WTC11 (cell line): Measurements from ENCODE around the gene SLC10A7. TPM values are rescaled to one million over a fixed set of nuclear protein-coding genes. Genes with fewer than 3 reads are reported as not detected.

ENCODE experiments used
- ATAC-seq: fragments of 200-7000 bp; cut with Tn5 transposase; 2 replicates; pipeline ENCODE4 v1.10.0; 2021; ENCODE audit warnings: mild to moderate bottlenecking, moderate library complexity
- Bru-seq: library from RNA; stranded (reverse); fragments of 400-500 nt; gene quantifications from one replicate; lab custom pipeline; 2021; lab: Mats Ljungman, UMichigan
- CTCF ChIA-PET: fragments of 300-600 bp; sonication (Branson Sonifier 250); formaldehyde crosslinking; loops from one replicate; lab custom pipeline; 2021; ENCODE audit warnings: antibody characterized with exemption; lab: Charles Lee
- POLR2A ChIA-PET: fragments of 350-600 bp; sonication (Branson Sonifier 250); formaldehyde crosslinking; loops from one replicate; lab custom pipeline; 2021; ENCODE audit warnings: antibody characterized with exemption; lab: Charles Lee
- DNase-seq: peaks from one replicate; pipeline ENCODE4 v3.0.0; 2021; ENCODE audit warnings: low spot score
- H3K27ac Mint-ChIP-seq: 2 replicates; pipeline ENCODE4 v1.8.0; 2021; ENCODE audit warnings: mixed read lengths
- H3K27me3 Mint-ChIP-seq: 2 replicates; pipeline ENCODE4 v1.8.0; 2021; ENCODE audit warnings: low read depth, mild to moderate bottlenecking, moderate library complexity, mixed read lengths
- H3K36me3 Mint-ChIP-seq: 2 replicates; pipeline ENCODE4 v1.8.0; 2021; ENCODE audit warnings: mixed read lengths
- H3K4me1 Mint-ChIP-seq: 2 replicates; pipeline ENCODE4 v1.8.0; 2022; ENCODE audit warnings: mixed read lengths
- H3K4me3 Mint-ChIP-seq: 2 replicates; pipeline ENCODE4 v1.8.0; 2021; ENCODE audit warnings: mild to moderate bottlenecking, moderate library complexity, mixed read lengths
- H3K9me3 Mint-ChIP-seq: 2 replicates; pipeline ENCODE4 v1.8.0; 2021; ENCODE audit warnings: mixed read lengths
- AR ChIP-seq: fragments of 250-450 bp; sonication (Bioruptor Pico); IDR thresholded peaks from 2 replicates; pipeline ENCODE4 v1.9.0; 2021; ENCODE audit warnings: mild to moderate bottlenecking
- CBFB ChIP-seq: sonication (generic); formaldehyde crosslinking; IDR thresholded peaks from 2 replicates; pipeline ENCODE4 v1.8.1; 2022; ENCODE audit warnings: mild to moderate bottlenecking, low read depth, missing genetic modification reagents
- CREB1 ChIP-seq: sonication (generic); formaldehyde crosslinking; IDR thresholded peaks from 2 replicates; pipeline ENCODE4 v1.8.0; 2023; ENCODE audit warnings: mild to moderate bottlenecking, missing genetic modification reagents
- EMX1 ChIP-seq: fragments of 250-450 bp; sonication (Bioruptor Pico); IDR thresholded peaks from 2 replicates; pipeline ENCODE4 v1.8.0; 2021; ENCODE audit warnings: mild to moderate bottlenecking
- FOXJ3 ChIP-seq: sonication (generic); formaldehyde crosslinking; IDR thresholded peaks from 2 replicates; pipeline ENCODE4 v1.9.0; 2021; ENCODE audit warnings: missing genetic modification reagents, mild to moderate bottlenecking, borderline replicate concordance
- HMGA2 ChIP-seq: fragments of 250-450 bp; sonication (Bioruptor Pico); IDR thresholded peaks from 2 replicates; pipeline ENCODE4 v1.4.0; 2021; ENCODE audit warnings: mild to moderate bottlenecking, moderate library complexity
- HMGXB4 ChIP-seq: sonication (generic); formaldehyde crosslinking; IDR thresholded peaks from 2 replicates; pipeline ENCODE4 v1.8.1; 2023; ENCODE audit warnings: mild to moderate bottlenecking, moderate library complexity, missing genetic modification reagents
- KAT7 ChIP-seq: sonication (generic); formaldehyde crosslinking; IDR thresholded peaks from 2 replicates; pipeline ENCODE4 v1.8.1; 2023; ENCODE audit warnings: missing genetic modification reagents, mild to moderate bottlenecking, borderline replicate concordance
- MAX ChIP-seq: sonication (generic); formaldehyde crosslinking; IDR thresholded peaks from 2 replicates; pipeline ENCODE4 v1.8.0; 2022; ENCODE audit warnings: mild to moderate bottlenecking, missing genetic modification reagents
- MYBL2 ChIP-seq: sonication (generic); formaldehyde crosslinking; IDR thresholded peaks from 2 replicates; pipeline ENCODE4 v1.8.1; 2023; ENCODE audit warnings: mild to moderate bottlenecking, moderate library complexity, missing genetic modification reagents
- NR1H2 ChIP-seq: sonication (generic); formaldehyde crosslinking; IDR thresholded peaks from 2 replicates; pipeline ENCODE4 v1.9.0; 2021; ENCODE audit warnings: mild to moderate bottlenecking, moderate library complexity, missing genetic modification reagents
- NR2C2 ChIP-seq: sonication (generic); formaldehyde crosslinking; IDR thresholded peaks from 2 replicates; pipeline ENCODE4 v1.8.0; 2022; ENCODE audit warnings: mild to moderate bottlenecking, missing genetic modification reagents
- RELA ChIP-seq: sonication (generic); formaldehyde crosslinking; IDR thresholded peaks from 2 replicates; pipeline ENCODE4 v1.8.1; 2022; ENCODE audit warnings: missing genetic modification reagents, mild to moderate bottlenecking, borderline replicate concordance
- SP1 ChIP-seq: sonication (generic); formaldehyde crosslinking; conservative IDR thresholded peaks from 2 replicates; pipeline ENCODE4 v1.8.1; 2022; ENCODE audit warnings: missing genetic modification reagents
- TCF7 ChIP-seq: sonication (generic); formaldehyde crosslinking; IDR thresholded peaks from 2 replicates; pipeline ENCODE4 v1.8.0; 2022; ENCODE audit warnings: mild to moderate bottlenecking, low read depth, missing genetic modification reagents, moderate library complexity
- TP53 ChIP-seq: sonication (generic); formaldehyde crosslinking; IDR thresholded peaks from 2 replicates; pipeline ENCODE4 v1.8.1; 2023; ENCODE audit warnings: mild to moderate bottlenecking, missing genetic modification reagents
- ZNF263 ChIP-seq: sonication (generic); formaldehyde crosslinking; IDR thresholded peaks from 2 replicates; pipeline ENCODE4 v1.8.1; 2022; ENCODE audit warnings: low read depth, mild to moderate bottlenecking, moderate library complexity, missing genetic modification reagents
- long read RNA-seq, 3 experiments: library from RNA in 1 of 3; library from capped mRNA in 1 of 3; library from polyadenylated mRNA in 1 of 3; unstranded in 2 of 3; stranded (forward) in 1 of 3; transcript quantifications; one replicate each; pipeline ENCODE4 v2.0.0, GENCODE V29; 2021
- total RNA-seq: library from RNA; stranded (reverse); gene quantifications from 3 replicates; pipeline ENCODE4 v1.2.3, GENCODE V29; 2021

Gene SLC10A7
- total RNA-seq (3.3 to 5.0 TPM (median 4.1 TPM) in 3 replicates), Bru-seq, nascent RNA (percentile 45 among the genes with signal in this experiment)
- long read RNA-seq, experiment 1, transcript SLC10A7-201 (12 exons, 2,798 nt), result major isoform, 5 of 10 reads
- long read RNA-seq, experiment 1, partial matches to known transcripts, result 0 of 10 reads
- long read RNA-seq, experiment 1, other reads (novel, unspliced or antisense), result 3 of 10 reads
- long read RNA-seq, experiment 2, partial matches to known transcripts, result 0 of 6 reads
- long read RNA-seq, experiment 2, other reads (novel, unspliced or antisense), result 4 of 6 reads
- long read RNA-seq, experiment 3, partial matches to known transcripts, result 1 of 2 reads
- long read RNA-seq, experiment 3, other reads (novel, unspliced or antisense), result 0 of 2 reads

GRCh38 chr4:146521541-146522097, at the start of gene SLC10A7:
Gene SLC10A7 (minus strand): TSS chr4:146521940. CDS start chr4:146521717, 223 bp downstream.
- Mint-ChIP-seq H3K4me1 (peaks cover 6% of the 10 kb centered on the region), H3K27me3 (peaks cover 24% of the 10 kb centered on the region), H3K27ac (no peak within 1 kb of the TSS), H3K9me3 (no peaks in the 10 kb centered on the region), H3K4me3 (no peak within 1 kb of the TSS), H3K36me3 (no peaks in the 10 kb centered on the region)
- peak; percentile 73 for DNase-seq
- ChIA-PET CTCF (no interaction called here), POLR2A (no interaction called here)
- peak; percentile 88 for ATAC-seq
- TF ChIP-seq MYBL2 (0 out of 2 replicates have a peak, but pooled peaks have one; percentile 14), HMGXB4 (0 out of 2 replicates have a peak, but pooled peaks have one; percentile 6), CBFB (CRISPR knock-in tag) (no peak), SP1 (CRISPR knock-in tag) (peak; percentile 9; the same call in 1 of the 2 replicates), MAX (peak; percentile 48; the same call in 1 of the 2 replicates)

- H3K36me3 Mint-ChIP-seq, result no peaks in the 10 kb centered on the region
- CTCF ChIA-PET, result interaction anchor here (1.0 kb wide), 1 partner anchor 10 kb away, joined by 3 read pairs; no protein-coding TSS in a partner anchor
- peaks cover 11% of the 10 kb centered on the region for H3K4me1 Mint-ChIP-seq
- no peaks in the 10 kb centered on the region for H3K9me3 Mint-ChIP-seq
- H3K27me3 Mint-ChIP-seq, result no peaks in the 10 kb centered on the region
- DNase-seq (no peak), ATAC-seq (peak; percentile 50)
- H3K4me3 Mint-ChIP-seq, result no peak overlapping the region
- POLR2A ChIA-PET, result no interaction called here
- no peak overlapping the region for H3K27ac Mint-ChIP-seq
- TF ChIP-seq HMGA2 (CRISPR knock-in tag) (no peak), RELA (CRISPR knock-in tag) (no peak), KAT7 (no peak), TCF7 (CRISPR knock-in tag) (no peak), MAX (no peak), SP1 (CRISPR knock-in tag) (no peak), TP53 (CRISPR knock-in tag) (no peak), ZNF263 (CRISPR knock-in tag) (no peak), NR2C2 (CRISPR knock-in tag) (no peak), FOXJ3 (CRISPR knock-in tag) (no peak), AR (CRISPR knock-in tag) (no peak), EMX1 (CRISPR knock-in tag) (no peak), CREB1 (CRISPR knock-in tag) (no peak), NR1H2 (no peak)
- TF ChIP-seq, all 79 proteins: peak for 0
These were observed 45.7 kb upstream of the SLC10A7 start for GRCh38 chr4:146567396-146567795.
